WTC11 (cell line): ENCODE measurements around the gene C12orf50. TPM values are rescaled to one million over a fixed set of nuclear protein-coding genes. Genes with fewer than 3 reads are reported as not detected.

Source experiments
- ATAC-seq: fragments of 200-7000 bp; cut with Tn5 transposase; 2 replicates; pipeline ENCODE4 v1.10.0; 2021; ENCODE audit warnings: mild to moderate bottlenecking, moderate library complexity
- CTCF ChIA-PET: fragments of 300-600 bp; sonication (Branson Sonifier 250); formaldehyde crosslinking; loops from one replicate; lab custom pipeline; 2021; ENCODE audit warnings: antibody characterized with exemption; lab: Charles Lee
- POLR2A ChIA-PET: fragments of 350-600 bp; sonication (Branson Sonifier 250); formaldehyde crosslinking; loops from one replicate; lab custom pipeline; 2021; ENCODE audit warnings: antibody characterized with exemption; lab: Charles Lee
- DNase-seq: peaks from one replicate; pipeline ENCODE4 v3.0.0; 2021; ENCODE audit warnings: low spot score
- H3K27ac Mint-ChIP-seq: 2 replicates; pipeline ENCODE4 v1.8.0; 2021; ENCODE audit warnings: mixed read lengths
- H3K27me3 Mint-ChIP-seq: 2 replicates; pipeline ENCODE4 v1.8.0; 2021; ENCODE audit warnings: low read depth, mild to moderate bottlenecking, moderate library complexity, mixed read lengths
- H3K36me3 Mint-ChIP-seq: 2 replicates; pipeline ENCODE4 v1.8.0; 2021; ENCODE audit warnings: mixed read lengths
- H3K4me1 Mint-ChIP-seq: 2 replicates; pipeline ENCODE4 v1.8.0; 2022; ENCODE audit warnings: mixed read lengths
- H3K4me3 Mint-ChIP-seq: 2 replicates; pipeline ENCODE4 v1.8.0; 2021; ENCODE audit warnings: mild to moderate bottlenecking, moderate library complexity, mixed read lengths
- H3K9me3 Mint-ChIP-seq: 2 replicates; pipeline ENCODE4 v1.8.0; 2021; ENCODE audit warnings: mixed read lengths
- CREB1 ChIP-seq: sonication (generic); formaldehyde crosslinking; IDR thresholded peaks from 2 replicates; pipeline ENCODE4 v1.8.0; 2023; ENCODE audit warnings: mild to moderate bottlenecking, missing genetic modification reagents
- ESRRA ChIP-seq: sonication (generic); formaldehyde crosslinking; IDR thresholded peaks from 2 replicates; pipeline ENCODE4 v1.8.1; 2022; ENCODE audit warnings: mild to moderate bottlenecking, missing genetic modification reagents, borderline replicate concordance
- GRHL2 ChIP-seq: fragments of 250-450 bp; sonication (Bioruptor Pico); IDR thresholded peaks from 2 replicates; pipeline ENCODE4 v1.8.0; 2022; ENCODE audit warnings: mild to moderate bottlenecking, moderate library complexity; ENCODE audit not compliant: insufficient replicate concordance, severe bottlenecking
- HMGA2 ChIP-seq: fragments of 250-450 bp; sonication (Bioruptor Pico); IDR thresholded peaks from 2 replicates; pipeline ENCODE4 v1.4.0; 2021; ENCODE audit warnings: mild to moderate bottlenecking, moderate library complexity
- KAT7 ChIP-seq: sonication (generic); formaldehyde crosslinking; IDR thresholded peaks from 2 replicates; pipeline ENCODE4 v1.8.1; 2023; ENCODE audit warnings: missing genetic modification reagents, mild to moderate bottlenecking, borderline replicate concordance
- NR2C2 ChIP-seq: sonication (generic); formaldehyde crosslinking; IDR thresholded peaks from 2 replicates; pipeline ENCODE4 v1.8.0; 2022; ENCODE audit warnings: mild to moderate bottlenecking, missing genetic modification reagents
- RORB ChIP-seq: fragments of 250-450 bp; sonication (Bioruptor Pico); IDR thresholded peaks from 2 replicates; pipeline ENCODE4 v1.9.0; 2021; ENCODE audit warnings: mild to moderate bottlenecking
- ZNF219 ChIP-seq: sonication (generic); formaldehyde crosslinking; IDR thresholded peaks from 2 replicates; pipeline ENCODE4 v1.8.0; 2023; ENCODE audit warnings: missing genetic modification reagents, mild to moderate bottlenecking, borderline replicate concordance
- ZNF263 ChIP-seq: sonication (generic); formaldehyde crosslinking; IDR thresholded peaks from 2 replicates; pipeline ENCODE4 v1.8.1; 2022; ENCODE audit warnings: low read depth, mild to moderate bottlenecking, moderate library complexity, missing genetic modification reagents
- total RNA-seq: library from RNA; stranded (reverse); gene quantifications from 3 replicates; pipeline ENCODE4 v1.2.3, GENCODE V29; 2021
- TF ChIP-seq, protein P1 (sequence below): sonication (generic); formaldehyde crosslinking; IDR thresholded peaks from 2 replicates; pipeline ENCODE4 v1.8.0; 2022; ENCODE audit warnings: mild to moderate bottlenecking, missing genetic modification reagents
- TF ChIP-seq, protein P2 (sequence below): sonication (generic); formaldehyde crosslinking; IDR thresholded peaks from 2 replicates; pipeline ENCODE4 v1.8.1; 2023; ENCODE audit warnings: mild to moderate bottlenecking, moderate library complexity, missing genetic modification reagents
- TF ChIP-seq, protein P3 (sequence below): sonication (generic); formaldehyde crosslinking; IDR thresholded peaks from 2 replicates; pipeline ENCODE4 v1.8.0; 2022; ENCODE audit warnings: missing genetic modification reagents
- TF ChIP-seq, protein P4 (sequence below): fragments of 250-450 bp; sonication (Bioruptor Pico); IDR thresholded peaks from 2 replicates; pipeline ENCODE4 v1.9.0; 2021; ENCODE audit warnings: mild to moderate bottlenecking, borderline replicate concordance
- TF ChIP-seq, protein P5 (sequence below): sonication (generic); formaldehyde crosslinking; IDR thresholded peaks from 2 replicates; pipeline ENCODE4 v1.8.1; 2022; ENCODE audit warnings: low read depth, missing genetic modification reagents, borderline replicate concordance
- TF ChIP-seq, protein P6 (sequence below): sonication (generic); formaldehyde crosslinking; IDR thresholded peaks from 2 replicates; pipeline ENCODE4 v1.8.1; 2023; ENCODE audit warnings: mild to moderate bottlenecking, missing genetic modification reagents, moderate library complexity

C12orf50 gene
- total RNA-seq, 1 experiment from 2014 or later = not detected

DNA sequence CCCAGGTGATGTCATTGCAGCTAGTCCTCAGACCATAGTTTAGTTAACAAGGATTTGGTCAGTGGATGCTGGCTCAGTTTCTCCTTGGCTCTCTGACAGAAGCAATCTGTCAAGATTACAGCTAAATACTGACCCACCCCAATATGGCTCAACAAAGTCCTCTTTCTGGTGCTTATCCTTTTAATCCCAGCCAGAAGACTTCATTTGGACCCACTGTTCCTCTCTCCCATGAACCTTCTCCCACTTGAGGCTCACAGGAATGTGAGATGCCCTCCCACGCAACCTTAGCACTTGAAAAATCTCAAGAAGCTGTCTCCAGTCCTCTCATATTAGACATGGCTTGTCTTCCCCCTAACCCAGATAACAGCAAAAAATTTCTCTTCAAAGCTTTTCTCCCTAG is 47.7 kb downstream of the C12orf50 start:
- H3K27ac Mint-ChIP-seq = no peak overlapping the region
- H3K27me3 Mint-ChIP-seq = no peaks in the 10 kb centered on the region; the same call in 1 of the 2 replicates
- peaks cover 6% of the 10 kb centered on the region for H3K36me3 Mint-ChIP-seq
- H3K4me3 Mint-ChIP-seq = no peak overlapping the region
- no peak for ATAC-seq
- no peak for DNase-seq
- H3K9me3 Mint-ChIP-seq = peaks cover 11% of the 10 kb centered on the region
- H3K4me1 Mint-ChIP-seq = no peaks in the 10 kb centered on the region
- no peak for TF ChIP-seq ESRRA (CRISPR knock-in tag)
- no peak for TF ChIP-seq ZNF263 (CRISPR knock-in tag)
- no peak for TF ChIP-seq ZNF219 (CRISPR knock-in tag)
- TF ChIP-seq CREB1 = no peak
- TF ChIP-seq HMGA2 (CRISPR knock-in tag) = no peak
- TF ChIP-seq, protein P1, sequence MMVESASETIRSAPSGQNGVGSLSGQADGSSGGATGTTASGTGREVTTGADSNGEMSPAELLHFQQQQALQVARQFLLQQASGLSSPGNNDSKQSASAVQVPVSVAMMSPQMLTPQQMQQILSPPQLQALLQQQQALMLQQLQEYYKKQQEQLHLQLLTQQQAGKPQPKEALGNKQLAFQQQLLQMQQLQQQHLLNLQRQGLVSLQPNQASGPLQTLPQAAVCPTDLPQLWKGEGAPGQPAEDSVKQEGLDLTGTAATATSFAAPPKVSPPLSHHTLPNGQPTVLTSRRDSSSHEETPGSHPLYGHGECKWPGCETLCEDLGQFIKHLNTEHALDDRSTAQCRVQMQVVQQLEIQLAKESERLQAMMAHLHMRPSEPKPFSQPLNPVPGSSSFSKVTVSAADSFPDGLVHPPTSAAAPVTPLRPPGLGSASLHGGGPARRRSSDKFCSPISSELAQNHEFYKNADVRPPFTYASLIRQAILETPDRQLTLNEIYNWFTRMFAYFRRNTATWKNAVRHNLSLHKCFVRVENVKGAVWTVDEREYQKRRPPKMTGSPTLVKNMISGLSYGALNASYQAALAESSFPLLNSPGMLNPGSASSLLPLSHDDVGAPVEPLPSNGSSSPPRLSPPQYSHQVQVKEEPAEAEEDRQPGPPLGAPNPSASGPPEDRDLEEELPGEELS (CRISPR knock-in tag) = no peak
- no peak for TF ChIP-seq RORB (CRISPR knock-in tag)
- TF ChIP-seq, protein P2, sequence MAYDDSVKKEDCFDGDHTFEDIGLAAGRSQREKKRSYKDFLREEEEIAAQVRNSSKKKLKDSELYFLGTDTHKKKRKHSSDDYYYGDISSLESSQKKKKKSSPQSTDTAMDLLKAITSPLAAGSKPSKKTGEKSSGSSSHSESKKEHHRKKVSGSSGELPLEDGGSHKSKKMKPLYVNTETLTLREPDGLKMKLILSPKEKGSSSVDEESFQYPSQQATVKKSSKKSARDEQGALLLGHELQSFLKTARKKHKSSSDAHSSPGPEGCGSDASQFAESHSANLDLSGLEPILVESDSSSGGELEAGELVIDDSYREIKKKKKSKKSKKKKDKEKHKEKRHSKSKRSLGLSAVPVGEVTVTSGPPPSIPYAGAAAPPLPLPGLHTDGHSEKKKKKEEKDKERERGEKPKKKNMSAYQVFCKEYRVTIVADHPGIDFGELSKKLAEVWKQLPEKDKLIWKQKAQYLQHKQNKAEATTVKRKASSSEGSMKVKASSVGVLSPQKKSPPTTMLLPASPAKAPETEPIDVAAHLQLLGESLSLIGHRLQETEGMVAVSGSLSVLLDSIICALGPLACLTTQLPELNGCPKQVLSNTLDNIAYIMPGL (CRISPR knock-in tag) = no peak
- TF ChIP-seq GRHL2 (CRISPR knock-in tag) = no peak
- TF ChIP-seq, protein P3, sequence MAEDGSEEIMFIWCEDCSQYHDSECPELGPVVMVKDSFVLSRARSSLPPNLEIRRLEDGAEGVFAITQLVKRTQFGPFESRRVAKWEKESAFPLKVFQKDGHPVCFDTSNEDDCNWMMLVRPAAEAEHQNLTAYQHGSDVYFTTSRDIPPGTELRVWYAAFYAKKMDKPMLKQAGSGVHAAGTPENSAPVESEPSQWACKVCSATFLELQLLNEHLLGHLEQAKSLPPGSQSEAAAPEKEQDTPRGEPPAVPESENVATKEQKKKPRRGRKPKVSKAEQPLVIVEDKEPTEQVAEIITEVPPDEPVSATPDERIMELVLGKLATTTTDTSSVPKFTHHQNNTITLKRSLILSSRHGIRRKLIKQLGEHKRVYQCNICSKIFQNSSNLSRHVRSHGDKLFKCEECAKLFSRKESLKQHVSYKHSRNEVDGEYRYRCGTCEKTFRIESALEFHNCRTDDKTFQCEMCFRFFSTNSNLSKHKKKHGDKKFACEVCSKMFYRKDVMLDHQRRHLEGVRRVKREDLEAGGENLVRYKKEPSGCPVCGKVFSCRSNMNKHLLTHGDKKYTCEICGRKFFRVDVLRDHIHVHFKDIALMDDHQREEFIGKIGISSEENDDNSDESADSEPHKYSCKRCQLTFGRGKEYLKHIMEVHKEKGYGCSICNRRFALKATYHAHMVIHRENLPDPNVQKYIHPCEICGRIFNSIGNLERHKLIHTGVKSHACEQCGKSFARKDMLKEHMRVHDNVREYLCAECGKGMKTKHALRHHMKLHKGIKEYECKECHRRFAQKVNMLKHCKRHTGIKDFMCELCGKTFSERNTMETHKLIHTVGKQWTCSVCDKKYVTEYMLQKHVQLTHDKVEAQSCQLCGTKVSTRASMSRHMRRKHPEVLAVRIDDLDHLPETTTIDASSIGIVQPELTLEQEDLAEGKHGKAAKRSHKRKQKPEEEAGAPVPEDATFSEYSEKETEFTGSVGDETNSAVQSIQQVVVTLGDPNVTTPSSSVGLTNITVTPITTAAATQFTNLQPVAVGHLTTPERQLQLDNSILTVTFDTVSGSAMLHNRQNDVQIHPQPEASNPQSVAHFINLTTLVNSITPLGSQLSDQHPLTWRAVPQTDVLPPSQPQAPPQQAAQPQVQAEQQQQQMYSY = no peak
- TF ChIP-seq, protein P4, sequence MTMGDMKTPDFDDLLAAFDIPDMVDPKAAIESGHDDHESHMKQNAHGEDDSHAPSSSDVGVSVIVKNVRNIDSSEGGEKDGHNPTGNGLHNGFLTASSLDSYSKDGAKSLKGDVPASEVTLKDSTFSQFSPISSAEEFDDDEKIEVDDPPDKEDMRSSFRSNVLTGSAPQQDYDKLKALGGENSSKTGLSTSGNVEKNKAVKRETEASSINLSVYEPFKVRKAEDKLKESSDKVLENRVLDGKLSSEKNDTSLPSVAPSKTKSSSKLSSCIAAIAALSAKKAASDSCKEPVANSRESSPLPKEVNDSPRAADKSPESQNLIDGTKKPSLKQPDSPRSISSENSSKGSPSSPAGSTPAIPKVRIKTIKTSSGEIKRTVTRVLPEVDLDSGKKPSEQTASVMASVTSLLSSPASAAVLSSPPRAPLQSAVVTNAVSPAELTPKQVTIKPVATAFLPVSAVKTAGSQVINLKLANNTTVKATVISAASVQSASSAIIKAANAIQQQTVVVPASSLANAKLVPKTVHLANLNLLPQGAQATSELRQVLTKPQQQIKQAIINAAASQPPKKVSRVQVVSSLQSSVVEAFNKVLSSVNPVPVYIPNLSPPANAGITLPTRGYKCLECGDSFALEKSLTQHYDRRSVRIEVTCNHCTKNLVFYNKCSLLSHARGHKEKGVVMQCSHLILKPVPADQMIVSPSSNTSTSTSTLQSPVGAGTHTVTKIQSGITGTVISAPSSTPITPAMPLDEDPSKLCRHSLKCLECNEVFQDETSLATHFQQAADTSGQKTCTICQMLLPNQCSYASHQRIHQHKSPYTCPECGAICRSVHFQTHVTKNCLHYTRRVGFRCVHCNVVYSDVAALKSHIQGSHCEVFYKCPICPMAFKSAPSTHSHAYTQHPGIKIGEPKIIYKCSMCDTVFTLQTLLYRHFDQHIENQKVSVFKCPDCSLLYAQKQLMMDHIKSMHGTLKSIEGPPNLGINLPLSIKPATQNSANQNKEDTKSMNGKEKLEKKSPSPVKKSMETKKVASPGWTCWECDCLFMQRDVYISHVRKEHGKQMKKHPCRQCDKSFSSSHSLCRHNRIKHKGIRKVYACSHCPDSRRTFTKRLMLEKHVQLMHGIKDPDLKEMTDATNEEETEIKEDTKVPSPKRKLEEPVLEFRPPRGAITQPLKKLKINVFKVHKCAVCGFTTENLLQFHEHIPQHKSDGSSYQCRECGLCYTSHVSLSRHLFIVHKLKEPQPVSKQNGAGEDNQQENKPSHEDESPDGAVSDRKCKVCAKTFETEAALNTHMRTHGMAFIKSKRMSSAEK (CRISPR knock-in tag) = no peak
- TF ChIP-seq KAT7 (CRISPR knock-in tag) = no peak
- TF ChIP-seq, protein P5, sequence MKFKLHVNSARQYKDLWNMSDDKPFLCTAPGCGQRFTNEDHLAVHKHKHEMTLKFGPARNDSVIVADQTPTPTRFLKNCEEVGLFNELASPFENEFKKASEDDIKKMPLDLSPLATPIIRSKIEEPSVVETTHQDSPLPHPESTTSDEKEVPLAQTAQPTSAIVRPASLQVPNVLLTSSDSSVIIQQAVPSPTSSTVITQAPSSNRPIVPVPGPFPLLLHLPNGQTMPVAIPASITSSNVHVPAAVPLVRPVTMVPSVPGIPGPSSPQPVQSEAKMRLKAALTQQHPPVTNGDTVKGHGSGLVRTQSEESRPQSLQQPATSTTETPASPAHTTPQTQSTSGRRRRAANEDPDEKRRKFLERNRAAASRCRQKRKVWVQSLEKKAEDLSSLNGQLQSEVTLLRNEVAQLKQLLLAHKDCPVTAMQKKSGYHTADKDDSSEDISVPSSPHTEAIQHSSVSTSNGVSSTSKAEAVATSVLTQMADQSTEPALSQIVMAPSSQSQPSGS (CRISPR knock-in tag) = no peak
- TF ChIP-seq NR2C2 (CRISPR knock-in tag) = no peak
- TF ChIP-seq, protein P6, sequence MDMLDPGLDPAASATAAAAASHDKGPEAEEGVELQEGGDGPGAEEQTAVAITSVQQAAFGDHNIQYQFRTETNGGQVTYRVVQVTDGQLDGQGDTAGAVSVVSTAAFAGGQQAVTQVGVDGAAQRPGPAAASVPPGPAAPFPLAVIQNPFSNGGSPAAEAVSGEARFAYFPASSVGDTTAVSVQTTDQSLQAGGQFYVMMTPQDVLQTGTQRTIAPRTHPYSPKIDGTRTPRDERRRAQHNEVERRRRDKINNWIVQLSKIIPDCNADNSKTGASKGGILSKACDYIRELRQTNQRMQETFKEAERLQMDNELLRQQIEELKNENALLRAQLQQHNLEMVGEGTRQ (CRISPR knock-in tag) = no peak
- POLR2A ChIA-PET = no interaction called here
- CTCF ChIA-PET = no interaction called here
